NCI-H2227 treated with DMSO at 0.1 percent for 48 hours (cell line): ENCODE measurements around the gene ZFAND3.

ENCODE experiments used
- DNase-seq: peaks from one replicate; lab custom pipeline; 2025; lab: John Stamatoyannopoulos, UW

Gene ZFAND3

DNA sequence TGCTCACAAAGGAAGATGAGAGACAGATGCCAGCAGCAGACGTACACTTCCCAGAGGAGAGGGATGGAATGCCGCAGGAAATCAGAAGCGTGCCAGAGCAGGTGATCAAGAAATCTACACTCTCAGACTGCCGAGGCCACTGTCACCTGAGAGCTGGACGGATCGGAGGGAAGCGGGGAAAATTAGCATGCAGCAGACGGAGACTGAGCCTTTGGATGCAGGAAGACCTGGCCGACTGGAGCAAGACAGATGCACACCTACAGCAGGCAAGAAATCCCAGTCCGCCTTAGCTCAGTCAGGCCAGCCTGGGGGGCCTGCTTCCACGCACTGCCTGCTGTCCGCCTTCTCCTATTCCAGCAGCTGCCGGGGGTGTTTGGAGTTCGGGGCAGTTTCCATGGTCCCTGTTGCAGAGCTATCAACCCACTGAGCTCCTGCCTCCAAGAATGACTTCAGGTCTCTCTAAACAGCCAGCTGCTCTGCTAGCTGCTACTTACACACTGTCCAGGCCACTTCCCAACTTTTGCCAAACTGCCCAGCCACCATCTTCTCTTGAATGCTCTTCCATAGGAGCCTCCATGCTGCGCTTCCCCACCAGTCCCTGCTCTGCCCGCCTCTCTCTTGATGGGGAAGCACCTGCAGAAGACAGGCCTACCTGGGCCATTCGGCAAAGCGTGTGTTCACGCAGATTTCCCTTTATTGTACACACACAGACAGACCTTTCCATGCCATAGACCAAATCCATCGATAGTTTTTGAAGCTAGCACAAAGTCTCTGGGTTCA, 368.5 kb downstream of the ZFAND3 start:
- DNase-seq, result peak; percentile 45

DNA sequence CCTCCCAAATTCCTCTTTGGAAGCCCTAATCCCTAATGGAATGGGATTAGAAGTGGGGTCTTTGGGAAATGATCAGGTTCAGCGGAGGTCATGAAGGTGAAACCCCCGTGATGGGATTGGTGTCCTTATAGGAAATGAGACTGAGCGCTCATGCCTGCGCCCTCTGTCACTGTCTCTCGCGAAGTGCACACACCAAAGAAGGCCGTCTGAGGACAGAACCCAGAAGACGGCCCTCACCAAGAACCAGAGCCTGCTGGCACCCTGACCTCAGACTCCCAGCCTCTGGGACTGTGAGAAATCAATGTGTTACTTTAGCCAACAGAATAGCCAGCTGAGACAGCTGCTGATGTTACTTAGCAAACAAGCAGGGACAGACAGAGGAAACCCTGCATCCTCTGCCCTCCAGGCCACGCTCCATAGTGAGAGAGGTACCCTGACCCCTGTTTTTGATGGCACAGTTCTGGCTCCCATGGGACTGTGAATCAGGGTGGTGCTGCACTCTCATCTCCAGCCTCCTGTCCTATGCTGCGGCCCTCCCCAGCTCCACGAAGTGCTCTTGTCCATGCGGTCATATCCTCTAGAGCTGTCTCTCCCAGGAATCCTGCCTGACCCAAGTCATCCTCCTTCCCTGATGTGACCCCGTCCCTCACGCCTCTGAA, 369.3 kb downstream of the ZFAND3 start:
- no peak for DNase-seq

DNA sequence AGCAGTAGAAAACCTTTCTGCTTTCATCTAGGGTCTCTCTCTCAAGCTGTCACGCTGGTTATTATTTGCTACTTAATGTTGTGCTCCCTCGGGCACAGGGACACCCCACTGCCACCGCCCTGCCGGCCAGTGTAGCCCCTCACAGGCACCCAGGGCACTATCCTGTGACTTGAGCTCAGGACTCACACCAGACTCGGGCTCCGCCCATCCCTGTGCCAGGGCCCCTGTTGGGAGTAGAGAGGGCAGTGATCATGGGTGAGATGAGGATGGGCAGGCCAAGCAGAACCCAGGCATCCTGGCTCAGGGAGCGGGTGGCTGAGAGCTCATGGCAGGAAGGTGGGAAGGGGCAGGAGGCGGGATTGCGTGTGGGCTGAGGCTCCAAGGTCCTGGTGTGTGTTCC, 371.9 kb downstream of the ZFAND3 start:
- no peak for DNase-seq

DNA sequence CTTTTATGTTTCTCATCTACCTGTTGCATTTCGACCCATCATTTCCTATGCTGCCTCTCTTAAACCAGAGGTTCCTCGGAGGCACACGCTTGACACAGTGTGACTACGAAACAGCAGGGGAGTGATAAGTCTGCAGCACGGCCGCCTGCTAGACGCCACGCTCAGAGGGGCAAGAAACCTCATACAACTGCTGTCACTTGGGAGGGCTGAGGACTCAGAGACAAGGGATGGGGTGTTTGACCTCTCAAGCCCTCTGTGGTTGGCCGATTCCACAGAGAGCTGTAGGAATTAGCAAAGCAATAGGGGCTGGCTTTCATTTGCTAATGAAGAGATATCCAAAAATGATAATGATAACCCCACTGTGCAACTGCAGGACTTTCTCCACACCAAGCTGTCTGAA, 372.5 kb downstream of the ZFAND3 start:
- no peak for DNase-seq

DNA sequence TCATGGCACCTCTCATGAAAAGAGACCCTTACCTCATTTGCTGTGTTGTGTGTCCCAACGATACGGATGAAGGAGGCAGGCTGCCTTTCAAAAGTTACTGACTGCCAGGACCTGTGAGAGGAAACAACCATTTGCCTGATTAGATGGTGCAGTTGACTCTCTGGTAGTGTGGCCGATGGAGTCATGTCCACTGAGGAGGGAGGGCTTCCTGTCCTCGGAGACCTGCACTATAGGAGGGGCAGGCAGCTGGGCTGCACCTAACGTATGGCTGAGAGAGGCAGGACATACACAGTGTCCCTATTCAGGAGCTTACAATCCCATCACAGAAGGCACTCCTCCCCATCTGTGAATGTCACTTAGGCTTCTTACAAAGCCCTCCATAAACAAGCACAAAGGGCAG, 373.0 kb downstream of the ZFAND3 start:
- no peak for DNase-seq

DNA sequence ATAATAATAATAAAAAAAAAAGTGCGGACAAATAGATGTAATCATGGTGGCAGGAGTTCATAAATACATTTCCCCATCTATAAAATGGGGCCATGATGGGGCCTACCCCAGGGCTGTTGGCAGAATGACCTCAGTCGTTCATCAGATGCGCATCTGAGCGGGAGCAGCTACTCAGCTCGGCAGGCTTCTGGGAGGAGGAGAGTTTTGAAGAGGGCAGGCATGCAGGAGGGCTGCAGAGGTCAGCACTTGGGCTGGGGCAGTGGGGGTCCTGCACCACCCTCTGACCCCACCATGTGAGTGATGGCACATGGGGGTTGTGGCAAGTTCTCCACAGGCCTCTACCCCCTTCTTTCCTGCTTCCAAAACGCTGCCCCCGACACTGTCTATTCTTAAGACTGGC, 373.5 kb downstream of the ZFAND3 start:
- DNase-seq, result no peak

DNA sequence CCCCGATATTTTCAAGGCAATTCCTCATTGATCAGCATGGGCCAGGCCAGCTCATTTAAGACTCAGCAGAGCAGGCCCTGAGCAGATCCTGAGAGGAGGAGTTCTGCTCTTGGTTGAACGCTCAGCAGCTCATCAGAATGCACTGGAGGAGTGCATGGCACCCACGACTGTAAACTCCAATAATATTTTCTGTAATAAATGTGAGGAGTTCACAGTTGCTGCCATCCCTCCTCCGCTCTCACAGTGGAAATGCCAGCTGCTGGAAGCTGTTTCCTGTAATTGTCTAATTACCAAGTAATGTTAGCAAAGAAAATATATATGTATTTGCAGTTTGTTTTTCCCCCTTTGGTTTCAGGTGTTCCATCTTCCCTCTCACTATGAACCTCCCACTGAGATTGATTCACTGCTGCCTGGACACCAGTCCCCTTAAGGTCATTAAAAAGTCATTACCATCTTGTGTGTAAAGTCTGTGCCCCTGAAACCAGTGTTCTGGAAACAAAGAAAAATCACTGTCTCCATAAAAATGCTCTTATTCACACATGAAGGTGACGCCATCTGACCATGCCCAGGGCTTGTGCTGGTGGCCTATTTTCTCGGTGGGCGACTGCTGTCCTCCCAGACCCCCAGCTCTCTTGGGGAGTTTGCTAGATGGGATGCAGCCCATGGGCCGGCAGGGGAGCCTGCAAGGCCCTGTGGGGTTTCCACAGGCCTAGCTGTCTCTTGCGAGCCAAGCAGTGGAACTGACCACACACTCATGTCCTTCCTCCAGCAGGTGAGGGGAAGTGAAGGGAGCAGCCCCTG, 374.2 kb downstream of the ZFAND3 start:
- peak; percentile 64 for DNase-seq

DNA sequence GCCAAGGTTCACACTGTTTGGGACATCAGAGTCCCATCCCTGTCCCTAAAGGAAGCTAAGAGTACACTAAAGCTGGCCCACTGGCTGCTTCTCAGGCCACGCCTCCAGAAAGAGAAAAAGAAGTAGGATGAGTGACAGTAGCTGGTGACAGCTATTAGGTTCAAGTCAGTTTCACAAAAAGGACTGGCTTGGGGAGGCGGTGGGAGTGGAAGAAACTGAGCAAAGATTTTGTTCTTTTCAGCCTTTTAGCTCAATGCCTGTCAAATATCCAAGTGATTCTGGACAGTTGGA, 374.7 kb downstream of the ZFAND3 start:
- no peak for DNase-seq

DNA sequence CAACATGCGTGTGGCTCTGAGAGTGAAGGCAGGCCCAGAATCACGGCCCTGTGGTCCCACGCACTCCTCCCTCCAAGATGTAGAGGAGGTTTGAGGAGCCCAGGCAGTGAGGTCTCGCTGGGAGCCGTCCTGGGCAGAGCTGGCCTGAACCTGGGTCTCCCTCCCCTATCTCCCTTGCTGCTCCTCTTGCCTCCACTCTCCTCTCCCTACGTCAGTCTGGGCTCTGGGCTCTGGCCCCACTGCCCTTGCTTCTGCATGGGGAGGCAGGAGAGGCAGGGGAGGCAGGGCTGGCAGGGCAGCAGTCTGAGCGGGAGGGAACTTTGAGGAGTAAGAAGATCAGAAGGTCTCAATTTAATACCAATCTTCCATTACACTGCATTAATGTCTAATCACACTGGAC, 375.1 kb downstream of the ZFAND3 start:
- no peak for DNase-seq

DNA sequence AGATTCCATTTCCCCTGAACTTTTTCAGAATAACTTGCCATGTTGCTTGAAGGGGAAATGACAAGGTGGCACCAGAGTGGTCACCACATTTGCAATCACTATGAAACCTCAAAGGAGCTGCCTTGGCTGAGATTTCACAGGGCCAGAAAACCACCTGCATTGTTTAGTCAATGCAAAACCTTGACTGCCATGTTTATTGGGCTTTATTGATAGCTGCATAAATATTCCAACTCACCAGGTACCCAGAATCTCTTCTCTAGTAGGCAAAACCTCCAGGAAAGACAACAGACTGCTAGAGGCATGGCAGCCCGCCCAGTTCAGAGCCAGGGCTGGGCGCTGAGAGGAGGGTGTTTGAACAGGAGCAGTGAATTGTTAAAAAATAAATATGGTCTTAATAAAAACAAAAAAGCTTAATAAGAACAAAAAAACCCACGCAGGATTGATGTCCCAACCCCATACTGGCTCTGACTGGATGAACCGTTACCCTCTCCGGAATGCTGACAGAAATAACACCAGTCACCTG, 375.6 kb downstream of the ZFAND3 start:
- DNase-seq, result no peak

DNA sequence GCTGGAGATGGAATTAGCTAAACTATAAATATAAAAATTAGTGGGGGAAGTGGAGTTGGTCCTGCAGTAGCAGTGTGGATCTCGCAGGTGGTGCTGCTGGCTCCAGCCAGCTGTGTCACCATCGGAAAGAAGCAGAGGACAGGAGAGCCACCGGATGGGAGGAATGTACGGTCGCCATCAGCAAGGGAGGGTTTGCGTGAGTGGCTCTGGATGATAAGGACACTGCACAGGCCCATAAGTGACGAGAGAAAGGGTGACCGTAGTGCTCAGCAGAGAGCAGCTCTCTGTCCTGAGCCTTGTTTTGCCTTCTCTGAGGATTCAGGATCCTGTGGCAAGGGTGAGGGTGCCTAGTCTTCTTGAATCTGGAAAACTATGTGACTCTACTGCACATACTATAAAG, 378.7 kb downstream of the ZFAND3 start:
- no peak for DNase-seq
